HG02885 (cell line): ENCODE measurements around the gene PRUNE2.

Source experiments
- ATAC-seq: cut with Tn5 transposase; IDR thresholded peaks from one replicate; pipeline ENCODE4 v1.9.1; 2021; ENCODE audit warnings: mild to moderate bottlenecking; ENCODE audit not compliant: unreplicated experiment, poor library complexity

PRUNE2 gene

DNA sequence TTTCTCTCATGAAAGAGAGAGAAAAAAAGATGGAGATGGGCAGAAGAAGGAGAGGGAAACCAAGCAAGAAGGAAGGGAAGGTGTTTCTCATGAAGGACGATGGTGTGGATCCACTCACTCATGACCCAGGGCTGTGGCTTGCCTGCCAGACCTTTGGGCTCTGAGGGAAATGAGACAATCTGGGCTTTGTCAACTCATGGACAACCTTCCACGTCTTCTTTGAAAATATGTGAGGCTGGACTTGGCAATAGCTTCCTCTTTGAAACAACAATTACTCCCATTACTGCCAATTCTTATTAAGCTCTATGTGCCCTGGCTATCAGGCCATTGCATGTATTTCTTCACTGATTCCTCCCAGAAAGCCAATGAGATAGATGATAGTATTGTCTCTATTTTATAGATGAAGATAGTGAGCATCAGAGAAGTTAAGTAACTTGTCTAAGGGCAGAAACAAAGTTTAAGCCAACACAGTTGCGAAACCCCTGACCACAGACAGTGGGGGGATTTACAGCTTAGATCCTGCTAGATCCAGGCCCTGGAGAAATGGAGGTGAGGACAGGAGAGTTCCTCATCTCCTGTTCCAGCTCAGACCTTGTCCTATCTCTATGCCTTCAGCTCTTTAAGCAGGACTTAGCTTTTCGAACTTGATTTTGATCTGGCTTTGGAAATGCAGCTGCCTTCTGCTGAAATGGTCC is 314.5 kb downstream of the PRUNE2 start:
- ATAC-seq, result no peak

- ATAC-seq, result no peak
Measured at GRCh38 chr9:76588316-76588715, 317.6 kb downstream of the PRUNE2 start.

- no peak for ATAC-seq
Measured at GRCh38 chr9:76586390-76587314, 319.3 kb downstream of the PRUNE2 start.

GRCh38 chr9:76585487-76586389 is 320.2 kb downstream of the PRUNE2 start:
- ATAC-seq, result no peak

- ATAC-seq, result no peak
Measured at GRCh38 chr9:76583256-76583655, 322.7 kb downstream of the PRUNE2 start.

- ATAC-seq, result no peak
Measured at GRCh38 chr9:76581731-76582130, 324.2 kb downstream of the PRUNE2 start.

DNA sequence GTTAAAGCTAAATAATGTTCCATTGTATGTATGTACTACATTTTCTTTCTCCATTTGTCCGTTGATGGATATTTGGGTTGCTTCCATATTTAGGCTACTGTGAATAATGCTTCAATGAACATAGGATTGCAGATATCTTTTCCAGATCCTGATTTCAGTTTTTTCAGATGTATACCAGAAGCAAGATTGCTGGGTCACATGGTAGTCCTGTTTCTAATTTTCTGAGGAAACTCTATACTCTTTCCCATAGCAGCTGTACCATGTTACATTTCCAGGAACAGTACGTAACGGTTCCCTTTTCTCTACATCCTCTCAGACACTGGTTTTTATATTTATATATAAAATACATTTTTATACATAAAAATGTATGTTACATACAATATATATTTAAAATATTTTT is 325.1 kb downstream of the PRUNE2 start:
- no peak for ATAC-seq

- ATAC-seq, result no peak
Measured at GRCh38 chr9:76580188-76580587, 325.7 kb downstream of the PRUNE2 start.

DNA sequence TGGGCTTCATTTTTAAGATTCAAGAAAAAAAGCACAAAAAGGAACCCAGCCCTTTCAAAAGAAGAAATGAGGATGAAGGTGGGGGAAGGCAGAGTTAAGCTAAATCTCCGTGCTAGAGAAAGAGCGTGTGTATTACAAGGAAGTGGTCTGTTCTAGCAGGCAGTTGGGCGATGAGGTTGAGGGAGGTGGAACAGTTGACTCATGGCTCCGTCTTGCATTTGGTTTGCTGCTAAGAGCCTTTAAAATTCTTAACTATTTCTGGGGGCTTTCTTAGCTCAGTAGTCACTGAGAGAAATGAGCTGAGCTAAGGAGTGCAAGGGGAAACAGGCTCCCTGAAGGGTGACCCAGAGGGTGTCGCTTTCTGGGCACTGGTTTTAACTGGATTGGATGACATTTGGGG is 329.6 kb downstream of the PRUNE2 start:
- peak; percentile 89 for ATAC-seq

GRCh38 chr9:76575761-76576160 is 330.2 kb downstream of the PRUNE2 start:
- ATAC-seq, result no peak

DNA sequence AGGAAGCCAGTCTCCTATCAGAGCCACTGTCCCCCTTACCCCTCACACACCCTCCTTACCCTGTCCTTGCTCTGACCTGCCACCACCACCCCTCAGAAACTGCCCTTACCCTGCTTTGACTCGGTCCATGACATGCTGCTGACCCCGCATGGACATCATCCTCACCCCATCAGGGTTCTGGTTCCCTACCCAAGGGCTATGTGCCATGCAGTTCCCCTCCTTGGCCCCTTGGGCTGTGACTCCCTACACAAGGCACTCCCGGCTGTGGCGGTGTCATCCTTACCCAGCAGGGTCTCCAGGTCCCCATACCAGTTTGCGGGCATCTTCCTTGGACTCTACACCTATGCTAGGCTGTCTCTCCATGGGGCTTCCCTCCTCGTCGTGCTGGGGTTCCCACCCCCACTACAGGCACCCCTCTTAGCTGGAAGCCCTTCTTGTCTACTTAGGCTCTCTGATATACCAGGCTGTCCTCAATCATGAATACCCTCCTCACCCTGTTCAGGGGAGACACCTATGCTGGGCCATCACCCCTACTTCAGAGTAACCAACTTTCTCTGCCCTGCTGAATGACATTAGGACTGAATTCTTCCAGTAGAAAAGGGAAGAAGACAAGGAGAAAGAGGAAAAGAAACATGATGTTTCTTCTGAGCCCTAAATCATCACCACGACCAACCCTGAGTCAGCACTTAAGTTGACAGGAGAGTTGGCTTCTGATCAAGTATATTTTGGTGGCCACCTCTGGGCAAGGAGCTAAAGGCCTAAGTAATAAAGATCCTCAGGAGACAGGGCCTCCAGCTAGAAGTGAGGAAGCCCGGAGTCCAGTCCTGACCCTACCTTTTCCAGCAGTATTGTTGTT is 331.8 kb downstream of the PRUNE2 start:
- ATAC-seq, result no peak

GRCh38 chr9:76573408-76573807 is 332.5 kb downstream of the PRUNE2 start:
- ATAC-seq, result no peak

DNA sequence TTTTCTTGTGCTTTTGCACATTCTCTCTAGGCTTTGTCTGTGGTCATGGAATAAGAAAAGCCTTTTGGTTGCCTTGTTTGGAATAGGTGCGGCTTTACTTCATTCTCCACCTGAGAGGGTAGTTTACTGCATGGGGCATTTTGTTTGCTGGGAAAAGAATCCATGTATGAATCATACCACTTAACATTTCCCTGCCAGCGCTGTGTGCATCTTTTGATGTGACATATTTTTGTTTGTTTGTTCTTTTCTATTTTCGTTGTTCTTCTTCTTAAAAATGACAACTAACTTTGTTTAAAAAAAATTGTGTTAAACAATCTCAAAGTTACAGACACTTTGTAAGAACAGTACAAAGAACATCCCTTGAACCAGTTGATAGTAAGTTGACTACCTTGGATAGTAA is 333.8 kb downstream of the PRUNE2 start:
- ATAC-seq, result no peak

DNA sequence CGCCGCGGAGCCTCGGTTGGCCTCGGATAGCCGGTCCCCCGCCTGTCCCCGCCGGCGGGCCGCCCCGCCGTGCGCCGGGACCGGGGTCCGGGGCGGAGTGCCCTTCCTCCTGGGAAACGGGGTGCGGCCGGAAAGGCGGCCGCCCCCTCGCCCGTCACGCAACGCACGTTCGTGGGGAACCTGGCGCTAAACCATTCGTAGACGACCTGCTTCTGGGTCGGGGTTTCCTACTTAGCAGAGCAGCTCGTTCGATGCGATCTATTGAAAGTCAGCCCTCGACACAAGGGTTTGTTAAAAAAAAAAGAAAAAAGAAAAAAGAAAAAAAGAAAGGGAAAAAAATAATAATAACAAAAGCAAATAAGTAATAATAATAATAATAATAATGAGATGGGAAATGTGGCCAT is 334.2 kb downstream of the PRUNE2 start:
- ATAC-seq, result no peak

- ATAC-seq, result peak; percentile 90
Measured at GRCh38 chr9:76571288-76571687, 334.6 kb downstream of the PRUNE2 start.

GRCh38 chr9:76570826-76571225 is 335.1 kb downstream of the PRUNE2 start:
- no peak for ATAC-seq

GRCh38 chr9:76567086-76567485 is 338.8 kb downstream of the PRUNE2 start:
- no peak for ATAC-seq

DNA sequence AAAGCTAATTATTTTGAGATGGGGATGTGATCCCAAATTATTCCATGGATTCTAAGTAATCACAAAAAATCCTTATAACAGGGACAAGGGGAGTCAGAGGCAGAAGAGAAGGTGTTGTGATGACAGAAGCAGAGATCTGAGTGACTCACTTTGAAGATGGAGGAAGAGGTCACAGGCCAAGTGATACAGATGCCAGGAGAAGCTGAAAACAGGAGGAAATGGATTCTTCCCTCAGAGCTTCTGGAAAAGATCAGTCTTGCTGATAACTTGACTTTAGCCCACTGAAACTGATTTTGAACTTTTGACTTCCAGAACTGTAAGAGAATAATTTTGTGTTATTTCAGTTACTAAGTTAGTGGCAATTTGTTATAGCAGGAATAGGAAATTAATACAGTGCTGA is 341.6 kb downstream of the PRUNE2 start:
- ATAC-seq, result no peak

GRCh38 chr9:76562511-76562911 is 343.4 kb downstream of the PRUNE2 start:
- peak; percentile 79 for ATAC-seq

GRCh38 chr9:76561900-76562299 is 344.0 kb downstream of the PRUNE2 start:
- peak; percentile 32 for ATAC-seq
